Kidney (tissue), 14 donors: Measurements from ENCODE around the gene MBD5. TPM values are rescaled to one million over a fixed set of nuclear protein-coding genes. Genes with fewer than 3 reads are reported as not detected.

Source experiments
- DNase-seq, 5 donors: peaks; one replicate each; pipeline ENCODE4 v3.0.0-alpha.2; 2013 to 2020
- FAIRE-seq: peaks from 2 replicates; lab custom pipeline; 2012; peaks lifted over from hg19 to GRCh38; lab: Jason Lieb, UNC
- H3K27ac ChIP-seq, 2 donors: one replicate each; pipeline ENCODE4 v1.7.0; 2013; ENCODE audit warnings: low read depth in 2 of 2, low read length in 2 of 2, inconsistent platforms in 1 of 2
- H3K27me3 ChIP-seq: one replicate; pipeline ENCODE4 v1.7.1; 2013; ENCODE audit warnings: low read length, inconsistent platforms; ENCODE audit not compliant: control insufficient read depth, insufficient read depth
- H3K36me3 ChIP-seq, 3 donors: one replicate each; pipeline versions ENCODE4 v1.7.0 to v1.7.1; 2013; ENCODE audit warnings: low read length in 3 of 3, control low read depth in 1 of 3, inconsistent platforms in 1 of 3; ENCODE audit not compliant: insufficient read depth in 3 of 3, control insufficient read depth in 2 of 3
- H3K4me1 ChIP-seq, 3 donors: one replicate each; pipeline versions ENCODE4 v1.7.0 to v1.7.1; 2013; ENCODE audit warnings: low read length in 3 of 3, inconsistent platforms in 1 of 3, low read depth in 1 of 3; ENCODE audit not compliant: control insufficient read depth in 2 of 3, insufficient read depth in 2 of 3
- H3K4me3 ChIP-seq, 3 donors: one replicate each; pipeline versions ENCODE4 v1.7.0 to v1.8.1; 2013; ENCODE audit warnings: low read length in 3 of 3, control low read depth in 1 of 3, inconsistent platforms in 1 of 3
- H3K9ac ChIP-seq, 3 donors: one replicate each; pipeline versions ENCODE4 v1.7.0 to v1.7.1; 2013; ENCODE audit warnings: low read length in 3 of 3, control low read depth in 1 of 3, inconsistent platforms in 1 of 3
- H3K9me3 ChIP-seq, 3 donors: one replicate each; pipeline versions ENCODE4 v1.7.0 to v1.7.1; 2013; ENCODE audit warnings: low read length in 3 of 3, control low read depth in 1 of 3, inconsistent platforms in 1 of 3; ENCODE audit not compliant: control insufficient read depth in 2 of 3, insufficient read depth in 1 of 3
- intact Hi-C: fragments of 100-400 bp; cut with DNase I; formaldehyde crosslinking; loops from one replicate; pipeline ENCODE4 v1.11.1; 2022
- polyA plus RNA-seq: library from polyadenylated mRNA; stranded (reverse); fragments of 350-450 nt; fragmentation: Illumina TruSeq; extraction: RNeasy Lipid Tissue Mini Kit (QIAGEN cat#74804); gene quantifications from one replicate; pipeline ENCODE4 v1.2.3, GENCODE V29; 2014; ENCODE audit warnings: low read depth, low replicate concordance; ENCODE audit not compliant: insufficient read depth
- total RNA-seq: library from RNA; stranded (reverse); fragmentation: NEBNext Ultra II Directional; extraction: Animal tissue kit (Norgen Biotek cat#: 25700); gene quantifications from one replicate; pipeline ENCODE4 v1.2.1, GENCODE V29; 2021
- TF ChIP-seq, protein P1 (sequence below): IDR thresholded peaks from 3 replicates; pipeline ENCODE4 v1.5.1; 2012; ENCODE audit warnings: mild to moderate bottlenecking, moderate library complexity, borderline replicate concordance; ENCODE audit not compliant: insufficient read depth; ENCODE audit errors: extremely low read depth
- donor health status: control.
- donor health status: control.
- donor health status: control.
- donor health status: control.
- donor health status: control.
- donor health status: DM: yes; HTN: yes; CAD: no.
- donor health status: Normal renal cell carcinoma (clear cell type).

Gene MBD5
- total and polyA plus RNA-seq, 2 donors from 2014 or later: 6.9 to 66.8 TPM

DNA sequence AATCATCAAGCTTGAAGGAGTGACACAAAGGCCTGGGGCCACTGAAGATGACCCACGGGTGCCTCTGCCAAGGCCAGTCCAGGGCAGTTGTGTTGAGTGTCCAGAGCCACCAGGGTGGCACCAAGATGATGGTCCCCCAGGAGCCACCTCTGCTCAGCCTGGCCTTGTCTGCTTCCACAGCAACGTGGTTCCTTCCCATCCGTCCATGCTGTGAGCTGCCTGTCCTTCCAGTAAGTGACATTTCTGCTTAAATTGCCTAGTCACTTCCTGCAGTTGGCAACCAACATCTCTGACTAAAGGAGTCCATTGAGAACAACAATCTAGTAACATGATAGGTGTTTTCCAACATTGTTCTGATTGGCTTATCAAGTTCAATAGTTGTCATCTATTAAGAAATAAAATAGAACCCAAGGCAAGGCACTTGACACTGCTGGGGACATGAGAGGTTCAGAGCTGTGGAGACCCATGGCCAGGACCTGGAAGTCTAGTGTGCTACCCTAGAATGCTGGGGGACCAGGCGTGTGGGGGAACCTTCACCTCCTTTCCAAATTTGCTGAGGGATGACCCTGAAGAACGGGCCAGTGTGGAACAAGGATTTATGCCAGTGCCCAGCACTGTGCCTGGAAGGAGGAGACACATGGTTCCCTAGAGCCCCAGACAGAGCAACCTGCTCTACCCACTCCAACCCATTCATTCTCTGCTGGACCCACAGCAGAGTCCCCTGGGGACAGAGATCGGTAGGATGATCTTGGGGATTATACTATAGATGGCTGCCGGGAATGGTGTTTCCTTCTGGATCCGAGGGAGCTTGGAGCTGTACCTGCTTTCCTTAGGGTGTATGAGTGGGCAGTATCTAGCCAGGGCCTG, 524.7 kb downstream of the MBD5 start:
- no peak overlapping the region for H3K27ac ChIP-seq
- no peaks in the 10 kb centered on the region for H3K9me3 ChIP-seq
- no peak overlapping the region for H3K4me3 ChIP-seq
- H3K36me3 ChIP-seq: no peaks in the 10 kb centered on the region
- intact Hi-C loops: no loop called here
- FAIRE-seq (no peak), DNase-seq (no peak)
- no peak overlapping the region for H3K9ac ChIP-seq
- H3K27me3 ChIP-seq: no peaks in the 10 kb centered on the region
- TF ChIP-seq, protein P1, sequence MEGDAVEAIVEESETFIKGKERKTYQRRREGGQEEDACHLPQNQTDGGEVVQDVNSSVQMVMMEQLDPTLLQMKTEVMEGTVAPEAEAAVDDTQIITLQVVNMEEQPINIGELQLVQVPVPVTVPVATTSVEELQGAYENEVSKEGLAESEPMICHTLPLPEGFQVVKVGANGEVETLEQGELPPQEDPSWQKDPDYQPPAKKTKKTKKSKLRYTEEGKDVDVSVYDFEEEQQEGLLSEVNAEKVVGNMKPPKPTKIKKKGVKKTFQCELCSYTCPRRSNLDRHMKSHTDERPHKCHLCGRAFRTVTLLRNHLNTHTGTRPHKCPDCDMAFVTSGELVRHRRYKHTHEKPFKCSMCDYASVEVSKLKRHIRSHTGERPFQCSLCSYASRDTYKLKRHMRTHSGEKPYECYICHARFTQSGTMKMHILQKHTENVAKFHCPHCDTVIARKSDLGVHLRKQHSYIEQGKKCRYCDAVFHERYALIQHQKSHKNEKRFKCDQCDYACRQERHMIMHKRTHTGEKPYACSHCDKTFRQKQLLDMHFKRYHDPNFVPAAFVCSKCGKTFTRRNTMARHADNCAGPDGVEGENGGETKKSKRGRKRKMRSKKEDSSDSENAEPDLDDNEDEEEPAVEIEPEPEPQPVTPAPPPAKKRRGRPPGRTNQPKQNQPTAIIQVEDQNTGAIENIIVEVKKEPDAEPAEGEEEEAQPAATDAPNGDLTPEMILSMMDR: no peak
- no peaks in the 10 kb centered on the region for H3K4me1 ChIP-seq

DNA sequence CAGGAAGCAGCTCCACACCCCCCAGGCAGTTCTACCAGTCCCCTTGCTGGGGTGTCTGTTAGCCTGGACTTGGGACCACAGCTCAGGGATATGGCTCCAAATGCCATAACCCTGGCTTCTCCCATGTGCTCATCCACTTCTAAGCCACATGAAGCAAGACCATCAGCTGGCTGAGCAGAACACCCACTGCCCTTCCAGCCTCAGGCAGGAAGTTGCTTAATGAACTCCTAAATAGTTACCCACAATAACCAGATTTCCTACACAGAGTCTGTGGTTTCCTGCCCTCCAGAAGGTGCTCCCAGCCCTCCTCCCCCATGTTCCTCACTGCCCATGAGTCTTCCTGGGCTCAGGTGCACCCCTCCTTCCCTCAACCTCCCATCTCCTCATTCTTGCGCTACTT, 525.4 kb downstream of the MBD5 start:
- H3K4me1 ChIP-seq: no peaks in the 10 kb centered on the region
- intact Hi-C loops: no loop called here
- no peak for FAIRE-seq
- no peak overlapping the region for H3K4me3 ChIP-seq
- H3K9me3 ChIP-seq: no peaks in the 10 kb centered on the region
- TF ChIP-seq, protein P1: no peak
- no peaks in the 10 kb centered on the region for H3K27me3 ChIP-seq
- H3K9ac ChIP-seq: no peak overlapping the region
- DNase-seq: no peak
- H3K36me3 ChIP-seq: no peaks in the 10 kb centered on the region
- no peak overlapping the region for H3K27ac ChIP-seq

DNA sequence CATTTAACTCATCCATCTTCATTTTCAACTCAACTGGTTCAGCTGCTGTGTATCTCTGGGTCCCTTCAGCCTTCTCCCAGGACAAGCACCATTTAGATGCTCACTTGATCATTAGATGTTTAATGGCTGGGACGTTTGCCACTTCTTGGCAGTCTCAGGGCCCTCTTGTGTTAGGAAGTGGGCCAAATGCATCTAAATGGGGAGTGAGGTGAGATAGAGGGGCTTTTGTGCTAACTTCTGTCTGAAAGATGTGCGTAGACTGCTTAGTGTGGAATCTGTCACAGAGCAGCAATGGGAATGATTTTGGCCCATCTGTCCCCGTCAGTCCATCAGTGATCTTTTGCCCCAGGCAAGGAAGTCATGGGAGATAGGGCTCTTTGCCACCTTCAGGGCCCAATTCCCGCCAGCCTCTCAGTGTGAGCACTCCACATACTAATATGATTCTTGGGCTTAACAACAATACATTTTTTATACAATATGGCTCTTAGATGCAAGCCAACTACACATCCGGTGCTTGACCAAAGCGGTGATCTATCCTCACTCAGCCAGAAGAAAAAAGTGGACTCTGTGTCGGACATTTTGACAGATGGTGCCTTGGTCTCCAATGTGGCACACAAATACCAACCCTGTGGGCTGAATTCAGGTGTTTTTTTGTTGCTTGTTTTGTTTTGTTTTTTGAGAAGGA, 528.0 kb downstream of the MBD5 start:
- no peaks in the 10 kb centered on the region for H3K27me3 ChIP-seq
- no peaks in the 10 kb centered on the region for H3K4me1 ChIP-seq
- intact Hi-C loops: no loop called here
- FAIRE-seq: no peak
- no peak for DNase-seq
- H3K9me3 ChIP-seq: no peaks in the 10 kb centered on the region
- H3K27ac ChIP-seq: no peak overlapping the region
- TF ChIP-seq, protein P1: no peak
- no peaks in the 10 kb centered on the region for H3K36me3 ChIP-seq
- no peak overlapping the region for H3K9ac ChIP-seq
- no peak overlapping the region for H3K4me3 ChIP-seq
